ENCODE results near the gene SCP2D1.
"Not testable (repeated sequence)": the region's sequence is repeated elsewhere in the genome, so short reads cannot be mapped to it uniquely, and the experiment has no call there.

The SCP2D1 gene

DNA sequence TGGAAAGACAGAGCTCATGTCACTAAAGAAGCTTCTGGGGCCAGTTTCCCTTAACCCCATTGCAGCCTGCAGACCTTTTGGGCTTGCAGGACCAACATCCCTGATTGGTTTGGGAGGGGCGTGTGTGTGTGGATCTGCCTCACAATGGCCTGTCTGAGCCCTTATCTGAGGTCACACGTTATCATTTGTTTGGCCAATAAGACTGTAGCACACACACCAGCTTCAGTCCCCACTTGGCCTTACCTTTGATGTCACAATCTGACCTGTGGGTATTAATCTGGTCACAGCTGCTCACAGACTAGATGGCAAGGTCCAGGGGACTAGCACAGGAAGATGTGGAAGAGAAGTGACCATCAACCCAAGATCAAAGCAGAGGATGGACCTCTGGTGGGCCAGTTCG lies at the start of gene SCP2D1:
Gene SCP2D1 (plus strand): TSS at position 301 of the 400 bp plus-strand sequence. CDS start 33 bp downstream, at position 334.
- DNase-seq (ENCODE audit: extremely low read depth in 1 of 2, low read depth in 1 of 2), result no peak

DNA sequence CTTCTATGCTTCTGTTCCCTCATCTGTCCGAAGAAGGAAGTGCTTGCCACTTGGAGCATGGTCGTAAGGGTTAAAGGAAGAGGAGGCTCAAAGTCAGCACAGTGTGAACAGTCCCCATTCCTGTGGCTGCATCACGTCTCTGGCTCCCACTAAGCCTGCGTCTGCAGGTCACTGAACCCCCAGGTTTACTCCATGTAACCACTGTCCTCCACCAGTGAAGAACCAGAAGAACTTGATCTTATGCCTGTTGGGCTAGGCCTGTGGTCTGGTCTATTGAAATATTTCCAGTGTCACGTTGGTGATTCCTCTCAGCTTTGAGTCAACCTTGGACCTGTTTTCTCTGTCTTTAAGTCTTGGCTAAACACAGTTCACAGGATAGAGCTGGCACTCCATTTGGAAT lies 45.9 kb upstream of the SCP2D1 start:
- no peak for DNase-seq (ENCODE audit: extremely low read depth in 1 of 2, low read depth in 1 of 2)

DNA sequence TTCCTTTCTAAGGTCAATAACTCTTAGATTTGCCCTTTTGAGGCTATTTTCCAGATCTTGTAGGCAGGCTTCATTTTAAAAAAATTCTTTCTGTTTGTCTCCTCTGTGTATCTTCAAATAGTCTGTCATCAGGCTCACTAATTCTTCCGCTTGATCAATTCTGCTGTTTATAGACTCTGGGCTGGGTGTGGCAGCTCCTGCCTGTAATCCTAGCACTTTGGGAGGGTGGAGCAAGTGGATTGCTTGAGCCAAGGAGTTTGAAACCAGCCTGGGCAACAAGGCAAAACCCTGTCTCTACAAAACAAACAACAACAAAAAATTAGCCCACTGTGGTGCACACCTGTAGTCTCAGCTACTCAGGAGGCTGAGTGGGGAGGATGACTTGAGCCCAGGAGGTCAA lies 40.0 kb upstream of the SCP2D1 start:
- DNase-seq (ENCODE audit: extremely low read depth in 1 of 2, low read depth in 1 of 2), result no peak

GRCh38 chr20:18774207-18774606 lies 39.4 kb upstream of the SCP2D1 start:
- DNase-seq (ENCODE audit: extremely low read depth in 1 of 2, low read depth in 1 of 2), result no peak

DNA sequence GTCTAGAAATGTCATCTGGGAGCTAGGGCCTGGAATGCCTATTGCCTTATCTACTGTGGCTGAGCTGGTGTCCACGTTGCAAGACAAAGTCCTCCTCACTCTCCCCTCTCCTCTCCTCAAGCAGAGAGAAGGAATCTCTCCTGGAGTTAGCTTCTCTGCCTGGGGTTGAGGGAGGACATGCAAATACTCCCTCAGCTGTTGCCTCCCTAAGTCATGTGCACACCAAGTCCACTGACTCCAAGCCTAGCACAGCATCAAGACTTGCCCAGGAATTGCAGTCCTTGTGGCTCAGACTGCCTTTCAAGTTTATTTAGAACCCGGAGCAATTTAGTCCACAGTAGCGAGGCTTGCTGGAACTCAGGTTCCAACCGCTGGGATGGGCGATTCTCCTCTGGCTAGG lies 38.0 kb upstream of the SCP2D1 start:
- DNase-seq (ENCODE audit: extremely low read depth in 1 of 2, low read depth in 1 of 2), result no peak

- DNase-seq (ENCODE audit: extremely low read depth in 1 of 2, low read depth in 1 of 2), result no peak
Measured at GRCh38 chr20:18778690-18779392, 34.7 kb upstream of the SCP2D1 start.

- DNase-seq (ENCODE audit: extremely low read depth in 1 of 2, low read depth in 1 of 2), result no peak
Measured at GRCh38 chr20:18780385-18781130, 33.0 kb upstream of the SCP2D1 start.

- DNase-seq (ENCODE audit: extremely low read depth in 1 of 2, low read depth in 1 of 2), result no peak
Measured at GRCh38 chr20:18781509-18781908, 32.1 kb upstream of the SCP2D1 start.

DNA sequence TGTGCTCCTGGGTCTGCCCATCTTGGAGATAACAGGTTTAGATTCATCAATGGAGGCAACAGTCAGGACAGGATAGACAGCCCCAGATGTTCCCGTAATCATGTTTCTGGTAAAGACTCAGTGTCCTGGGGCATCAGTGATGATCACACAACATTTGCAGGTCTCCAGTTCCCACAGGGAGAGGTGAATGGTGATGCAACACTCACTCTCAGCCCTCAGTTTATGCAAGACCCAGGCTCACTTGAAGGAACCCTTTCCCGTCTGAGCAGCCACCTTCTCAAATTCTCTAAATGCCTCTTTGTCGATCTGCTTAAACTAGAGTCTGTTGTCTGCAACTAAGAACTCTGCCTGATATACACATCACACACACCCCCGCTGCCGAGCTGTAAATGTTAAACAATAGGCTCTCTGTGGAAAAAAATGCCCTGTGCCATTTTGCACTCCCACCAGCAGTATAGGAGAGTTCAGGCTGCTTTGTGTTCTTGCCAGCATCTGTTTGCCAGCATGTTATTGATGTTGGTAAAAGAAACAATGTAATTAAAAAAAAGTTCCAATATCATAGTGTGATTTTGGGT lies 30.1 kb upstream of the SCP2D1 start:
- DNase-seq (ENCODE audit: extremely low read depth in 1 of 2, low read depth in 1 of 2), result no peak

GRCh38 chr20:18787046-18787445 lies 26.5 kb upstream of the SCP2D1 start:
- DNase-seq (ENCODE audit: extremely low read depth in 1 of 2, low read depth in 1 of 2), result not testable (repeated sequence)

DNA sequence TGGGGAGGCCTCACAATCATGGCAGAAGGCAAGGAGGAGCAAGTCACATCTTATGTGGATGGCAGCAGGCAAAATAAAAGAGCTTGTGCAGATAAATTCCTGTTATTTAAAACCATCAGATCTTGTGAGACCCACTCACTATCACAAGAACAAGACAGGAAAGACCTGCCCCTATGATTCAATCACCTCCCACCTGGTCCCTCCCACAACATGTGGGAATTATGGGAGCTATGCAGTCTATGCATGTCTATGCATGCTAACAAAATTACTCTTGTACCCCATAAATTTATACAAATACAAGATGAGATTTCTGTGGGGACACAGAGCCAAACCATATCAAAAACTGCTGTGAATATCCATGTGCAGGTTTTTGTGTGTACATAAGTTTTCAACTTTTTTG lies 25.6 kb upstream of the SCP2D1 start:
- no peak for DNase-seq (ENCODE audit: extremely low read depth in 1 of 2, low read depth in 1 of 2)

DNA sequence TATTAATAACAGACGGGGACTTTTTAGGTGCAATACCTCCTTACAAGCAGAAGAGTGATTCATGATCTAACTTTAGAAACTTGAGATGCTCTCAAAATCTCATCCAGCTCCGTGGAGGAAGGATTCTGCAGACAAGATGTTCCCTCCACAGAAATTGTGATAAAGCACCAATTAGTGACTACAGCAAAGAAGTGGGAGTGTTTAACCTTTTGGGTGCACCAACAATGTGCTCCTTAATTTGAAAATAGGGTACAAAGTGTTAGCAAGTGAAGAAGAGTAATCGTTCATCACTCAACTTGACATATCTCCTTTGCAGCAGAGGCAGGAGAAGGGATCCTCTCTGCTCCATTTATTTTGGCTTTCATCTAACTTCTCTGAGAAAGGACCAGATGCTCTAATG lies 22.8 kb upstream of the SCP2D1 start:
- no peak for DNase-seq (ENCODE audit: extremely low read depth in 1 of 2, low read depth in 1 of 2)

DNA sequence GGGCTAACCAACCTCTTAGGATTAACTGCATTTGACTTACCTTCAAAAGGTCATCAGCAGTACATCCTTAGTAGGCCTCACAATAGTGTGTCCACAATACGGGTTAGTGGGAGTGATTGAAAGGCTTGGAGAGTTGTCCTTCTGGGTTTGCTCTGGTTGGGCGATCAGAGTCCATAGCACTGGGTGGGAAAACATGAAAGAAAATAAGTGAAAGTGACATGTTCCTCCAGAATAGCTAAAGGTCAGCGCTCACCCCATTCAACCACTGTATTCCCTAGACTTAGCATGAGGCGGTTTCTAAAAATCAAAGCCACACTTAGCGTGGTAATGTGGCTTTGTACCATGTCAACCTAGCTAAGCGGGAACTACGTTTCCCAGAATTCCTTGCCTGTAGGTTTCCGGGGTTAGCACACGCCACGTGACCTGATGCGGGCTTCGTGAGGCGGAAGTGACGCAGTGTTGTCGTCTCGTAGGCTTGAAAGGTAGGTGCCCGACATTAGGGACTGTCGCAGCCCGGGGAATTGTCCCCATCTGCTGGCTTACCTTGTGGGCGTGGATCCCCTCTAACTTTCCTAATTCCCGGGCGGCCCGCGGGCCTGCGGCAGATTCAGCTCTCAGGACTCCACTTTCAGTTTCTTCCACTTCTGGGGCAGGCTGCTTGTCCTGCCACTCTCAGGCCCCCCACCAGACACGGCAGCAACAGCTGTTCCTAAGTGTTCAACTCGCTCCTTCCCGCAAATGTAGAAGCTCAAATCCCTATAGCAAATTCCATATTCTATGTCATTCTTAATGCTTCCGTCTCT lies 19.8 kb upstream of the SCP2D1 start:
- DNase-seq (ENCODE audit: extremely low read depth in 1 of 2, low read depth in 1 of 2), result peak; percentile 69 to 74

GRCh38 chr20:18794428-18794787 lies 19.2 kb upstream of the SCP2D1 start:
- DNase-seq (ENCODE audit: extremely low read depth in 1 of 2, low read depth in 1 of 2), result no peak

DNA sequence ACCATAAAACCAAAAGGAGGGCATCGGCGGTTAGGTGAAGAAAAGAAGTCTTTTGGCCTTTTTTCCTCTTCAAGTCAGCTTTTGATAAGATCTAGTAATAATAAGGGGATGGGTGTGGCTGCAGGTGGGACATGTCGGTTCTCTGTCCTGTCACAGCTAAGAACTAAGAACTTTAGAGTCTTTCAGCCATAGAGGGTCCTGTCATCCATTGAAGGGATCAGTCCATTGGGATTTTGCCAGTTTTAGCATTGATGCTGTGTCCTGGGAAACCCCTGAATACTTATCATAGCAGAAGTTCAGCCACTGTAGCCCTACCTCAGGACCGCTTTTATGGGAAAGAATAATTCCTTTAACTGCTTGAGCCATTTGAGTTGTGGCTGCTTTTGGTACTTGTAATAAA lies 18.2 kb upstream of the SCP2D1 start:
- no peak for DNase-seq (ENCODE audit: extremely low read depth in 1 of 2, low read depth in 1 of 2)

DNA sequence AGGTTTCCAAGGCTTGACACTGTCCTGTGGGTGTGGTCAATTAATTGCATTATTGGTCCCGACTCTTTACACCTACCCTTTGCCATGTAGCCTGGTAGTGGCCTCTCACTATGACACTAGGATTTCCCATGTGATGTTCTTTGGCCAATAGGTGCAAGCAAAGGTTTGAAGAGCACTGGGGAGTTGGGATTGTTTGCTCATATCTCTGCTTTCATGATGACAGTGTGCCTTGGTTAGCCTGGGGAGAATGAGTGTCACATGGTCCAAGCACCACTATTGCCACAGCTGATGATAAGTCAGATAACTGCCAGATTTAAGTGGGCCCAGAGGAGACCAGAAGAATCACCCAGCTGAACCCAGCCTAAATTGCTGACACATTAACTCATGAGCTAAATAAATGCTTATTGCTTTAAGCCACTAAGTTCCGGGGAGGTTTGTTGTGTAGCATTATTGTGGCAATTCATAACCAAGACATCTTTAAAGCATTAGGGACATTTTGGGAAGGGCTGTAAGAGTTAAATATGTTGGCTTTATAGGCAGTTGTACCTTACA lies 17.2 kb upstream of the SCP2D1 start:
- no peak for DNase-seq (ENCODE audit: extremely low read depth in 1 of 2, low read depth in 1 of 2)

GRCh38 chr20:18801516-18801915 lies 12.1 kb upstream of the SCP2D1 start:
- DNase-seq (ENCODE audit: extremely low read depth in 1 of 2, low read depth in 1 of 2), result no peak

DNA sequence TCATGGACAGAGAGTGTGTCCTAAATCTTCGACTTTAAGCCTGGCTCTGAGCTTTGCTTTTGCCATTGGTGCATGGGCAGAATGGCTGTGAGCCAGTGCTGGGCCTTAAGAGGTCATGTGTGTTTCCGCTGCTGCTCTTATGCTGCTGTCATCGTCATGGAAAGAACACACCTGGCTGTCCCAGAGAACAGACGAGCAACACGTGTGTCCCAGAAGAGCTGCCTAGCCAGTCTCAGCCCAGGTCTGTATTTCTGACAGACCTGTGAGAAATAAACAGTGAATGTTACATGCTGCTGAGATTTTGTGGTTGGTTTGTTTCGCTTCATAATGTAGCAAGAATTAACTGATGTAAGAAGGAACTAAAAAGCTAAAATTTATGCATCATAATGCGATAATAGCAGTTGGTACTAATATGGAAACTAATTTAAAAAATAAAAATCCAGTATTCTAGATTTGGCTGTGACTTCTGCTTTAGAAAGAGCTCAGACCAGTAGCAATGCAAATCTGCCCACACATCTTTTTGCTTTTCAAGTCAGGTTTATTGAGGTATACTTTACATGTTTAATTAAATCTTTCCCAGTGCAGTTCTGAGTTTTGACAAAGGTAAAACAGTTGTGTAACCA lies 11.5 kb upstream of the SCP2D1 start:
- no peak for DNase-seq (ENCODE audit: extremely low read depth in 1 of 2, low read depth in 1 of 2)

DNA sequence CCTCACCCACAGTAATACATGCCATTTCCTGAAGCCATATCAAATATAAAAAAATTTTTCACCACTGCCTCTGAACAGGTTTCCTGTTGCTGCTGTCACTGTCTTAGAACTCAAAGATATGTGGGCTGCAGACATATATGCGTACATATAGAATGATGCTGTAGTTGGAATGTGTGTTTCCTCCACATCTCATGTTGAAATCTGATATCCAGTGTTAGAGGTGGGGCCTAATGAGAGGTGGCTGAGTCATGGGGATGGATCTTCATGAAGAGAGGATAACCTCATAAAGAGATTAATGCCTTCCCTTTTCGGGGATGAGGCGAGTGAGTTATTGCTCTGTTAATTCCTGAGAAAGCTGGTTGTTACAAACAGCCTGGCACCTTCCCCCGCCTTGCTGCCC lies 7.7 kb upstream of the SCP2D1 start:
- DNase-seq (ENCODE audit: extremely low read depth in 1 of 2, low read depth in 1 of 2), result no peak

- no peak for DNase-seq (ENCODE audit: extremely low read depth in 1 of 2, low read depth in 1 of 2)
Measured at GRCh38 chr20:18808712-18809111, 4.9 kb upstream of the SCP2D1 start.

- DNase-seq (ENCODE audit: extremely low read depth in 1 of 2, low read depth in 1 of 2), result no peak
Measured at GRCh38 chr20:18811186-18811585, 2.4 kb upstream of the SCP2D1 start.
